ENCODE data around the gene DLX1.

DLX1 gene

GRCh38 chr2:172091761-172092566 is 6.7 kb downstream of the DLX1 start:
- H3K4me3 ChIP-seq (ENCODE audit: low read length): no peak overlapping the region
- no peaks in the 10 kb centered on the region for H3K79me2 ChIP-seq (ENCODE audit: control insufficient read depth, low read length)
- TF ChIP-seq EZH2phosphoT487 (IDR thresholded peaks at IDR 0.05; ENCODE audit: borderline replicate concordance, low read length) (peak; percentile 79), CTCF (IDR thresholded peaks at IDR 0.05; ENCODE audit: low read depth, low read length, poor library complexity, severe bottlenecking) (no peak)
- no peaks in the 10 kb centered on the region for H3K9me3 ChIP-seq (ENCODE audit: control insufficient read depth, insufficient read depth, low read length)
- no peak overlapping the region for H3K4me2 ChIP-seq (ENCODE audit: low read length)
- peaks cover 26% of the 10 kb centered on the region for H3K4me1 ChIP-seq (ENCODE audit: control insufficient read depth, low read length)
- no peaks in the 10 kb centered on the region for H3K36me3 ChIP-seq (ENCODE audit: control insufficient read depth, low read length)
- no peaks in the 10 kb centered on the region for H3K9me2 ChIP-seq (replicated peaks; ENCODE audit: control insufficient read depth, low read length)
- no peak overlapping the region for H3K27ac ChIP-seq (ENCODE audit: low read depth, low read length)
- H4K20me1 ChIP-seq (ENCODE audit: control insufficient read depth, insufficient read depth, low read depth, low read length): 0 out of 2 replicates have a peak, but pooled peaks cover under 1% of the 10 kb centered on the region
- H3K27me3 ChIP-seq (ENCODE audit: control insufficient read depth, low read length): peaks cover 93% of the 10 kb centered on the region
- H3F3A ChIP-seq (ENCODE audit: control insufficient read depth, insufficient read depth): peaks cover 14% of the 10 kb centered on the region; the same call in 1 of the 2 replicates

GRCh38 chr2:172092716-172093415 is 7.6 kb downstream of the DLX1 start:
- Histone ChIP-seq H3K9me2 (replicated peaks; ENCODE audit: control insufficient read depth, low read length) (no peaks in the 10 kb centered on the region), H3K9me3 (ENCODE audit: control insufficient read depth, insufficient read depth, low read length) (no peaks in the 10 kb centered on the region), H3K4me1 (ENCODE audit: control insufficient read depth, low read length) (peaks cover 29% of the 10 kb centered on the region), H4K20me1 (ENCODE audit: control insufficient read depth, insufficient read depth, low read depth, low read length) (peaks cover 8% of the 10 kb centered on the region; the same call in 1 of the 2 replicates), H3K79me2 (ENCODE audit: control insufficient read depth, low read length) (no peaks in the 10 kb centered on the region), H3K4me3 (ENCODE audit: low read length) (no peak overlapping the region), H3K27me3 (ENCODE audit: control insufficient read depth, low read length) (peaks cover 93% of the 10 kb centered on the region), H3K4me2 (ENCODE audit: low read length) (no peak overlapping the region), H3K36me3 (ENCODE audit: control insufficient read depth, low read length) (no peaks in the 10 kb centered on the region), H3K27ac (ENCODE audit: low read depth, low read length) (no peak overlapping the region), H3F3A (ENCODE audit: control insufficient read depth, insufficient read depth) (peaks cover 14% of the 10 kb centered on the region; the same call in 1 of the 2 replicates)
- TF ChIP-seq EZH2phosphoT487 (IDR thresholded peaks at IDR 0.05; ENCODE audit: borderline replicate concordance, low read length): no peak
- no peak for TF ChIP-seq CTCF (IDR thresholded peaks at IDR 0.05; ENCODE audit: low read depth, low read length, poor library complexity, severe bottlenecking)

- Histone ChIP-seq H3K9me3 (ENCODE audit: control insufficient read depth, insufficient read depth, low read length) (no peaks in the 10 kb centered on the region), H4K20me1 (ENCODE audit: control insufficient read depth, insufficient read depth, low read depth, low read length) (peaks cover 8% of the 10 kb centered on the region; the same call in 1 of the 2 replicates), H3K4me1 (ENCODE audit: control insufficient read depth, low read length) (peaks cover 32% of the 10 kb centered on the region), H3K79me2 (ENCODE audit: control insufficient read depth, low read length) (no peaks in the 10 kb centered on the region), H3K4me3 (ENCODE audit: low read length) (no peak overlapping the region), H3K27ac (ENCODE audit: low read depth, low read length) (no peak overlapping the region), H3K27me3 (ENCODE audit: control insufficient read depth, low read length) (peaks cover 92% of the 10 kb centered on the region), H3K36me3 (ENCODE audit: control insufficient read depth, low read length) (no peaks in the 10 kb centered on the region), H3K9me2 (replicated peaks; ENCODE audit: control insufficient read depth, low read length) (no peaks in the 10 kb centered on the region), H3K4me2 (ENCODE audit: low read length) (no peak overlapping the region), H3F3A (ENCODE audit: control insufficient read depth, insufficient read depth) (peaks cover 19% of the 10 kb centered on the region)
- TF ChIP-seq EZH2phosphoT487 (IDR thresholded peaks at IDR 0.05; ENCODE audit: borderline replicate concordance, low read length): no peak
- no peak for TF ChIP-seq CTCF (IDR thresholded peaks at IDR 0.05; ENCODE audit: low read depth, low read length, poor library complexity, severe bottlenecking)
Measured at GRCh38 chr2:172093416-172094293, 8.3 kb downstream of the DLX1 start.

Data from DOHH2 (cell line).